Activated CD8-positive, alpha-beta T cell treated with anti-CD3 and anti-CD28 coated beads for 36 hours (primary cell): ENCODE data around the gene GSTT4. TPM values are rescaled to one million over a fixed set of nuclear protein-coding genes. Genes with fewer than 3 reads are reported as not detected.

Experiments used
- ATAC-seq: fragments of 200-7000 bp; cut with Tn5 transposase; one replicate; pipeline ENCODE4 v1.10.0; 2021; ENCODE audit warnings: mild to moderate bottlenecking, moderate library complexity
- CTCF ChIA-PET: fragments of 350-600 bp; sonication (Branson Sonifier 250); formaldehyde crosslinking; loops from one replicate; lab custom pipeline; 2021; ENCODE audit warnings: antibody characterized with exemption; lab: Charles Lee
- POLR2A ChIA-PET: fragments of 350-600 bp; sonication (Branson Sonifier 250); formaldehyde crosslinking; loops from one replicate; lab custom pipeline; 2021; ENCODE audit warnings: antibody characterized with exemption; lab: Charles Lee
- DNase-seq: peaks from one replicate; pipeline ENCODE4 v3.0.0-alpha.2; 2020
- H3K27ac Mint-ChIP-seq: one replicate; pipeline ENCODE4 v1.8.0; 2021; ENCODE audit warnings: mild to moderate bottlenecking, mixed read lengths
- H3K27me3 Mint-ChIP-seq: one replicate; pipeline ENCODE4 v1.8.0; 2021; ENCODE audit warnings: mixed read lengths
- H3K36me3 Mint-ChIP-seq: one replicate; pipeline ENCODE4 v1.8.0; 2021; ENCODE audit warnings: low read depth, mixed read lengths
- H3K4me1 Mint-ChIP-seq: one replicate; pipeline ENCODE4 v1.8.0; 2021; ENCODE audit warnings: low read depth, mixed read lengths
- H3K4me3 Mint-ChIP-seq: one replicate; pipeline ENCODE4 v1.8.0; 2021; ENCODE audit warnings: mild to moderate bottlenecking, moderate library complexity, mixed read lengths
- H3K9me3 Mint-ChIP-seq: one replicate; pipeline ENCODE4 v1.8.0; 2021; ENCODE audit warnings: mixed read lengths
- intact Hi-C: fragments of 100-400 bp; cut with micrococcal nuclease; formaldehyde crosslinking; loops from one replicate; pipeline ENCODE4 v1.10.0; 2022
- total RNA-seq, 2 experiments: library from RNA; stranded (reverse); gene quantifications; one replicate each; pipeline ENCODE4 v1.2.3, GENCODE V29; 2021
- TF ChIP-seq, protein P1 (sequence below): fragments of 200-600 bp; IDR thresholded peaks from one replicate; pipeline ENCODE4 v1.8.0; 2022; ENCODE audit warnings: antibody characterized with exemption, mild to moderate bottlenecking

GSTT4 gene
- total RNA-seq, 2 experiments from 2014 or later: not detected

- CTCF ChIA-PET: interaction anchor here (0.7 kb wide), 1 partner anchor 200 kb away, joined by 3 read pairs; no protein-coding TSS in a partner anchor
- no peak for DNase-seq
- Mint-ChIP-seq H3K36me3 (peaks cover 32% of the 10 kb centered on the region), H3K4me3 (no peak overlapping the region), H3K27ac (no peak overlapping the region), H3K9me3 (no peaks in the 10 kb centered on the region), H3K27me3 (no peaks in the 10 kb centered on the region), H3K4me1 (peaks cover 35% of the 10 kb centered on the region)
- no peak for ATAC-seq
- intact Hi-C loops: no loop called here
- TF ChIP-seq, protein P1, sequence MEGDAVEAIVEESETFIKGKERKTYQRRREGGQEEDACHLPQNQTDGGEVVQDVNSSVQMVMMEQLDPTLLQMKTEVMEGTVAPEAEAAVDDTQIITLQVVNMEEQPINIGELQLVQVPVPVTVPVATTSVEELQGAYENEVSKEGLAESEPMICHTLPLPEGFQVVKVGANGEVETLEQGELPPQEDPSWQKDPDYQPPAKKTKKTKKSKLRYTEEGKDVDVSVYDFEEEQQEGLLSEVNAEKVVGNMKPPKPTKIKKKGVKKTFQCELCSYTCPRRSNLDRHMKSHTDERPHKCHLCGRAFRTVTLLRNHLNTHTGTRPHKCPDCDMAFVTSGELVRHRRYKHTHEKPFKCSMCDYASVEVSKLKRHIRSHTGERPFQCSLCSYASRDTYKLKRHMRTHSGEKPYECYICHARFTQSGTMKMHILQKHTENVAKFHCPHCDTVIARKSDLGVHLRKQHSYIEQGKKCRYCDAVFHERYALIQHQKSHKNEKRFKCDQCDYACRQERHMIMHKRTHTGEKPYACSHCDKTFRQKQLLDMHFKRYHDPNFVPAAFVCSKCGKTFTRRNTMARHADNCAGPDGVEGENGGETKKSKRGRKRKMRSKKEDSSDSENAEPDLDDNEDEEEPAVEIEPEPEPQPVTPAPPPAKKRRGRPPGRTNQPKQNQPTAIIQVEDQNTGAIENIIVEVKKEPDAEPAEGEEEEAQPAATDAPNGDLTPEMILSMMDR: no peak
- POLR2A ChIA-PET: no interaction called here
Measured at GRCh38 chr22:24016156-24016555, 10.9 kb upstream of the GSTT4 start.

DNA sequence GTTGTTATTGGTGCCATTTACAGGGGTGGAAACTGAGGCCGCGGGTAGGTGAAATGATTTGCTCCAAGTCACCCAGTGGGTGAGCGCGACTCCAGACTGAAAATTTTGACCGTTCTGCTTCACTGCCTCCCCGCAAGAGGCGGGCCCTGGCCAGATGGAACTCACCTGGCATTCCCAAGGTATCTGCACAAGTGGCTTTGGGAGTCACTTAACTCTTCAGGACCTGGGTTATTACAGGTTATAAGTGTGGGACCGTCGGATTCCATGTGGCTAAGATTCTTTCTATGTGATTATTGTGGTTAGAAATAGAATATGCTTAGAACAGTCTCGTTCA is 6.4 kb upstream of the GSTT4 start:
- H3K36me3 Mint-ChIP-seq: peaks cover 24% of the 10 kb centered on the region
- no peaks in the 10 kb centered on the region for H3K9me3 Mint-ChIP-seq
- peak overlapping the region; percentile 93 for H3K4me3 Mint-ChIP-seq
- ChIA-PET POLR2A (interaction anchor here (1.0 to 1.4 kb wide), 5 partner anchors 19 to 99 kb away, joined by 3 to 5 read pairs (median 3); no protein-coding TSS in a partner anchor), CTCF (no interaction called here)
- TF ChIP-seq, protein P1: no peak
- H3K4me1 Mint-ChIP-seq: peaks cover 25% of the 10 kb centered on the region
- intact Hi-C loops: no loop called here
- DNase-seq: no peak
- no peak for ATAC-seq
- no peaks in the 10 kb centered on the region for H3K27me3 Mint-ChIP-seq
- peak overlapping the region; percentile 93 for H3K27ac Mint-ChIP-seq

- ChIA-PET CTCF (interaction anchor here (1.2 to 1.5 kb wide), 2 partner anchors 116 kb away, joined by 3 to 5 read pairs; partner anchors contain the start of gene MIF), POLR2A (interaction anchor here (1.4 kb wide), 2 partner anchors 116 to 147 kb away, joined by 3 to 6 read pairs; partner anchors contain the start of gene MIF)
- ATAC-seq (no peak), DNase-seq (no peak)
- Mint-ChIP-seq H3K4me3 (peak overlapping the region; percentile 54), H3K27ac (peak overlapping the region; percentile 44), H3K27me3 (no peaks in the 10 kb centered on the region), H3K9me3 (no peaks in the 10 kb centered on the region), H3K4me1 (peaks cover 23% of the 10 kb centered on the region), H3K36me3 (peaks cover 17% of the 10 kb centered on the region)
- intact Hi-C loops: no loop called here
- TF ChIP-seq, protein P1: no peak
Measured at GRCh38 chr22:24010018-24010391, 4.8 kb upstream of the GSTT4 start.

GRCh38 chr22:24009227-24010017 is 4.2 kb upstream of the GSTT4 start:
- Mint-ChIP-seq H3K4me3 (no peak overlapping the region), H3K4me1 (peaks cover 20% of the 10 kb centered on the region), H3K36me3 (peaks cover 13% of the 10 kb centered on the region), H3K27ac (no peak overlapping the region), H3K27me3 (no peaks in the 10 kb centered on the region), H3K9me3 (no peaks in the 10 kb centered on the region)
- intact Hi-C loops: no loop called here
- ChIA-PET CTCF (interaction anchor here (1.2 kb wide), 1 partner anchor 116 kb away, joined by 3 read pairs; no protein-coding TSS in a partner anchor), POLR2A (interaction anchor here (1.4 kb wide), 2 partner anchors 116 to 147 kb away, joined by 3 to 6 read pairs; partner anchors contain the start of gene MIF)
- DNase-seq (no peak), ATAC-seq (no peak)
- TF ChIP-seq, protein P1: no peak
